Fibroblast of villous mesenchyme (primary cell): Measurements from ENCODE around the gene GFRA1. TPM values are rescaled to one million over a fixed set of nuclear protein-coding genes. Genes with fewer than 3 reads are reported as not detected.
A peak's percentile ranks its signal among the peaks of the same experiment; 100 is the strongest.

Experiments
- DNase-seq: peaks from one replicate; pipeline ENCODE4 v3.0.0-alpha.2; 2010; ENCODE audit warnings: low read depth
- H3K4me3 ChIP-seq: 2 replicates; pipeline ENCODE4 v1.5.1; 2011; ENCODE audit warnings: low read depth, mild to moderate bottlenecking, low read length
- CTCF ChIP-seq: IDR thresholded peaks from 2 replicates; pipeline ENCODE4 v1.5.1; 2012; ENCODE audit warnings: low read depth, mild to moderate bottlenecking, low read length; ENCODE audit not compliant: insufficient read depth
- total RNA-seq: library from RNA; depleted of rRNA; stranded (reverse); fragments of >200 nt; gene quantifications from 2 replicates; pipeline ENCODE4 v1.2.3, GENCODE V29; 2012

The GFRA1 gene
- total RNA-seq, 1 donor, result 59.6 TPM

GRCh38 chr10:116076621-116077020 lies 196.4 kb downstream of the GFRA1 start:
- no peak for DNase-seq
- no peak overlapping the region for H3K4me3 ChIP-seq
- TF ChIP-seq CTCF, result no peak

GRCh38 chr10:116073510-116073909 lies 199.5 kb downstream of the GFRA1 start:
- DNase-seq, result no peak
- TF ChIP-seq CTCF, result no peak
- no peak overlapping the region for H3K4me3 ChIP-seq

GRCh38 chr10:116073001-116073400 lies 200.0 kb downstream of the GFRA1 start:
- DNase-seq, result no peak
- TF ChIP-seq CTCF, result no peak
- no peak overlapping the region for H3K4me3 ChIP-seq

- TF ChIP-seq CTCF, result no peak
- no peak for DNase-seq
- no peak overlapping the region for H3K4me3 ChIP-seq
These were observed 201.4 kb downstream of the GFRA1 start for GRCh38 chr10:116071453-116072148.

- no peak for TF ChIP-seq CTCF
- DNase-seq, result no peak
- H3K4me3 ChIP-seq, result no peak overlapping the region
These were observed 202.2 kb downstream of the GFRA1 start for GRCh38 chr10:116070743-116071320.

GRCh38 chr10:116069856-116070255 lies 203.2 kb downstream of the GFRA1 start:
- no peak for TF ChIP-seq CTCF
- no peak overlapping the region for H3K4me3 ChIP-seq
- DNase-seq, result peak; percentile 17
